Neuronal stem cell (in vitro differentiated cells): Measurements from ENCODE around the gene SEC23A.

Experiments
- DNase-seq: peaks from one replicate; pipeline ENCODE4 v3.0.0-alpha.2; 2013; ENCODE audit warnings: low spot score
- H2AFZ ChIP-seq: one replicate; pipeline ENCODE4 v1.6.1; 2013; ENCODE audit warnings: mild to moderate bottlenecking, low read length, inconsistent platforms
- H2AK5ac ChIP-seq: 2 replicates; pipeline ENCODE4 v1.6.1; 2013; ENCODE audit warnings: low read depth, mild to moderate bottlenecking, inconsistent platforms, low read length, moderate library complexity, mixed read lengths
- H2BK120ac ChIP-seq: 2 replicates; pipeline ENCODE4 v1.6.1; 2013; ENCODE audit warnings: low read depth, mild to moderate bottlenecking, inconsistent platforms, low read length, moderate library complexity, mixed read lengths
- H2BK12ac ChIP-seq: one replicate; pipeline ENCODE4 v1.6.1; 2013; ENCODE audit warnings: low read length, inconsistent platforms
- H2BK15ac ChIP-seq: 2 replicates; pipeline ENCODE4 v1.6.1; 2013; ENCODE audit warnings: mild to moderate bottlenecking, low read length, inconsistent platforms, mixed read lengths
- H2BK5ac ChIP-seq: one replicate; pipeline ENCODE4 v1.6.1; 2013; ENCODE audit warnings: inconsistent platforms, mild to moderate bottlenecking, low read length, moderate library complexity
- H3K14ac ChIP-seq: one replicate; pipeline ENCODE4 v1.6.1; 2013; ENCODE audit warnings: low read length, inconsistent platforms
- H3K18ac ChIP-seq: 2 replicates; pipeline ENCODE4 v1.6.1; 2013; ENCODE audit warnings: low read length, inconsistent platforms
- H3K23ac ChIP-seq: 2 replicates; pipeline ENCODE4 v1.6.1; 2013; ENCODE audit warnings: low read depth, mild to moderate bottlenecking, mixed read lengths, low read length, inconsistent platforms; ENCODE audit not compliant: poor library complexity
- H3K27ac ChIP-seq: replicated peaks from 3 replicates; pipeline ENCODE4 v1.5.1; 2013; ENCODE audit warnings: low read length, inconsistent platforms
- H3K27me3 ChIP-seq, 3 experiments: 2 replicates each; pipeline ENCODE4 v1.6.1; 2013; ENCODE audit warnings: low read length in 3 of 3, mild to moderate bottlenecking in 2 of 3, inconsistent platforms in 1 of 3, low read depth in 1 of 3, mixed read lengths in 1 of 3, moderate library complexity in 1 of 3; ENCODE audit not compliant: control insufficient read depth in 3 of 3, insufficient read depth in 3 of 3
- H3K36me3 ChIP-seq, 2 donors: replicated peaks in 1 of 2; 2 replicates each; pipeline ENCODE4 v1.6.1; 2013; ENCODE audit warnings: low read length in 2 of 2; ENCODE audit not compliant: control insufficient read depth in 2 of 2, insufficient read depth in 2 of 2
- H3K4ac ChIP-seq: 2 replicates; pipeline ENCODE4 v1.6.1; 2013; ENCODE audit warnings: inconsistent platforms, mild to moderate bottlenecking, low read length, moderate library complexity
- H3K4me1 ChIP-seq, 2 donors: 1 replicate in 1 of 2; 2 replicates in 1 of 2; pipeline ENCODE4 v1.6.1; 2013; ENCODE audit warnings: low read length in 2 of 2, low read depth in 1 of 2; ENCODE audit not compliant: control insufficient read depth in 2 of 2, insufficient read depth in 1 of 2
- H3K4me2 ChIP-seq: one replicate; pipeline ENCODE4 v1.6.1; 2013; ENCODE audit warnings: mild to moderate bottlenecking, low read length, inconsistent platforms; ENCODE audit not compliant: insufficient read depth, poor library complexity, severe bottlenecking
- H3K4me3 ChIP-seq, 2 donors: 2 replicates each; pipeline ENCODE4 v1.5.1; 2013; ENCODE audit warnings: low read length in 2 of 2, mild to moderate bottlenecking in 2 of 2, inconsistent platforms in 1 of 2, moderate library complexity in 1 of 2
- H3K79me1 ChIP-seq: one replicate; pipeline ENCODE4 v1.6.1; 2013; ENCODE audit warnings: low read depth, mild to moderate bottlenecking, inconsistent platforms, low read length, moderate library complexity
- H3K9ac ChIP-seq: one replicate; pipeline ENCODE4 v1.6.1; 2013; ENCODE audit warnings: mild to moderate bottlenecking, low read depth, low read length, inconsistent platforms; ENCODE audit not compliant: poor library complexity
- H3K9me3 ChIP-seq, 2 donors: replicated peaks in 1 of 2; 2 replicates each; pipeline versions ENCODE3 to v1.6.1; 2013; ENCODE audit warnings: low read length in 2 of 2, mild to moderate bottlenecking in 2 of 2, inconsistent platforms in 1 of 2, low read depth in 1 of 2, mixed read lengths in 1 of 2, moderate library complexity in 1 of 2; ENCODE audit not compliant: control insufficient read depth in 2 of 2, insufficient read depth in 1 of 2
- H4K8ac ChIP-seq: one replicate; pipeline ENCODE4 v1.6.1; 2013; ENCODE audit warnings: low read depth, mild to moderate bottlenecking, inconsistent platforms, low read length, moderate library complexity
- H4K91ac ChIP-seq: one replicate; pipeline ENCODE4 v1.6.1; 2013; ENCODE audit warnings: low read length, low read depth, mild to moderate bottlenecking, inconsistent platforms; ENCODE audit not compliant: poor library complexity
- WGBS, 2 donors: extraction: QIAGEN DNeasy Blood & Tissue Kit; methylation state at CpG; one replicate each; pipeline ENCODE4 v1.1.7; 2013; ENCODE audit warnings: missing lambda C conversion rate in 2 of 2, mixed read lengths in 1 of 2; ENCODE audit not compliant: insufficient read length in 2 of 2, insufficient replicate concordance in 1 of 2; ENCODE audit errors: extremely low coverage in 2 of 2; 5-methylcytosine and 5-hydroxymethylcytosine counted together

SEC23A gene

GRCh38 chr14:39040529-39040928 lies 62.5 kb downstream of the SEC23A start:
- Histone ChIP-seq H2BK12ac (no peak overlapping the region), H2AK5ac (no peak overlapping the region), H3K79me1 (no peaks in the 10 kb centered on the region), H3K27ac (no peak overlapping the region), H2AFZ (no peak overlapping the region), H3K23ac (no peak overlapping the region), H2BK120ac (no peak overlapping the region), H3K4me3 (no peak overlapping the region), H3K9ac (no peak overlapping the region), H3K18ac (no peak overlapping the region), H3K36me3 (peaks cover 9 to 94% of the 10 kb centered on the region in 2 donors), H4K91ac (no peak overlapping the region), H3K27me3 (no peaks in the 10 kb centered on the region), H3K4me2 (no peak overlapping the region), H4K8ac (no peak overlapping the region), H3K4me1 (no peaks in the 10 kb centered on the region), H2BK5ac (no peak overlapping the region), H2BK15ac (no peak overlapping the region), H3K14ac (no peak overlapping the region), H3K9me3 (no peaks in the 10 kb centered on the region), H3K4ac (no peak overlapping the region)
- DNase-seq = no peak
- no CpG with 5 or more reads among the region's 2 CpGs for WGBS, 2 donors

DNA sequence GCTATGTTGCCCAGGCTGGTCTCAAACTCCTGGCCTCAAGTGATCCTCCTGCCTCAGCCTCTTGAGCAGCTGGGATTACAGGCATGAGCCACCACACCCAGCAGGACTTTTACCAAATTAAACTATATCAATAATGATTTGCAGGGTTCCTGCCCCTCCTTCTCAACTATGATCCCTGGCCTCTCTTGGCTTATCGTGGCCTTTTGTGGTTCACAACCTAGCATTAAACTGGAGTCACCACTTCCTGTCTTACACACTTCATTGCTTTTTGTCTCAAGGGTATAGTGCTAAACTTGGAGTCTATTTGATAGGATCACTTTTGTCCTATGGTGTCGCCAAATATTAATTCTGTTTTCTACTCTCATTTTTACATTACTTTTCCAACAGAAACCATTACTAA lies 64.5 kb downstream of the SEC23A start:
- Histone ChIP-seq H3K4ac (no peak overlapping the region), H3K23ac (no peak overlapping the region), H3K18ac (no peak overlapping the region), H2AK5ac (no peak overlapping the region), H3K36me3 (peaks cover 8 to 81% of the 10 kb centered on the region in 2 donors), H3K79me1 (no peaks in the 10 kb centered on the region), H3K9me3 (no peaks in the 10 kb centered on the region), H2BK120ac (no peak overlapping the region), H2BK12ac (no peak overlapping the region), H3K27me3 (no peaks in the 10 kb centered on the region), H2BK15ac (no peak overlapping the region), H4K91ac (no peak overlapping the region), H3K4me3 (no peak overlapping the region), H4K8ac (no peak overlapping the region), H3K27ac (no peak overlapping the region), H2BK5ac (no peak overlapping the region), H3K4me1 (peaks cover 0 to 4% of the 10 kb centered on the region in 2 donors), H3K4me2 (no peak overlapping the region), H3K9ac (no peak overlapping the region), H2AFZ (no peak overlapping the region), H3K14ac (no peak overlapping the region)
- WGBS, 2 donors = no CpG with 5 or more reads among the region's 2 CpGs
- DNase-seq = no peak

DNA sequence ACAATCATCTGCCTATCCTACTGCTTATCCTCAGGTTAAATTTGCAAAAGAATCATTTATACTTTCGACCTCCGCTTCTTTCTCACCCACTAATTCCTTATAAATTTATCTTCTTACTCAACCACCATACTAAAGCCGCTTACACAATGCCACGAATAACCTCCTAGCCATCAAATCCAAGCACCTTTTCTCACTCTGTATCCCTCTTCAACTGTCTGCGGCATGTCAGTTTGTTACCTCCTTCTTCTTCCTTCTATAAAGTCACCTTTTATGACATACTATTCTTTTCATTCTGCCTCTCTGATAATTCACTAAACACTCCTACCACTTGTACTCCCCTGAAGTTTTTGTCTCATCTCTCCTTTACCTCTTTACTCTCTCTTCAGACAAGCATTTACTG lies 66.3 kb downstream of the SEC23A start:
- Histone ChIP-seq H3K18ac (no peak overlapping the region), H3K9ac (no peak overlapping the region)

GRCh38 chr14:39035336-39035735 lies 67.7 kb downstream of the SEC23A start:
- no peak overlapping the region for H2AK5ac ChIP-seq
- H3K9me3 ChIP-seq = no peaks in the 10 kb centered on the region
- no peak overlapping the region for H3K23ac ChIP-seq
- no peak overlapping the region for H2BK15ac ChIP-seq
- no peak overlapping the region for H3K14ac ChIP-seq
- no peak overlapping the region for H3K9ac ChIP-seq
- no peak overlapping the region for H2AFZ ChIP-seq
- H3K79me1 ChIP-seq = no peaks in the 10 kb centered on the region
- no peak overlapping the region for H3K18ac ChIP-seq
- H3K4ac ChIP-seq = no peak overlapping the region
- H4K8ac ChIP-seq = no peak overlapping the region
- H3K4me1 ChIP-seq = peaks cover 2 to 12% of the 10 kb centered on the region in 2 donors
- DNase-seq = no peak
- H3K4me3 ChIP-seq = no peak overlapping the region
- no peak overlapping the region for H2BK5ac ChIP-seq
- no peak overlapping the region for H3K27ac ChIP-seq
- no peak overlapping the region for H2BK12ac ChIP-seq
- H4K91ac ChIP-seq = no peak overlapping the region
- peaks cover 7 to 83% of the 10 kb centered on the region in 2 donors for H3K36me3 ChIP-seq
- H2BK120ac ChIP-seq = no peak overlapping the region
- H3K27me3 ChIP-seq = no peaks in the 10 kb centered on the region
- no peak overlapping the region for H3K4me2 ChIP-seq

More for the DNA sequence above, 66.3 kb downstream of the SEC23A start:
- H2BK15ac ChIP-seq = no peak overlapping the region
- H3K4me2 ChIP-seq = no peak overlapping the region
- H3K4me1 ChIP-seq = peaks cover 2 to 12% of the 10 kb centered on the region in 2 donors
- H3K36me3 ChIP-seq = peaks cover 7 to 77% of the 10 kb centered on the region in 2 donors
- no peaks in the 10 kb centered on the region for H3K79me1 ChIP-seq
- no peak overlapping the region for H2BK12ac ChIP-seq
- no peaks in the 10 kb centered on the region for H3K9me3 ChIP-seq
- H3K4ac ChIP-seq = no peak overlapping the region
- no peak overlapping the region for H2AK5ac ChIP-seq
- DNase-seq = no peak
- H2AFZ ChIP-seq = no peak overlapping the region
- no peak overlapping the region for H2BK120ac ChIP-seq
- no peak overlapping the region for H3K27ac ChIP-seq
- no peak overlapping the region for H3K4me3 ChIP-seq
- no peak overlapping the region for H4K91ac ChIP-seq
- no peak overlapping the region for H3K14ac ChIP-seq
- no peak overlapping the region for H4K8ac ChIP-seq
- WGBS, 2 donors = 100% methylated on average over 3 to 4 of the region's 5 CpGs
- H2BK5ac ChIP-seq = no peak overlapping the region
- no peaks in the 10 kb centered on the region for H3K27me3 ChIP-seq
- H3K23ac ChIP-seq = no peak overlapping the region
